Amniotic epithelial cell (primary cell): ENCODE results near the gene FAM20C.
"Not testable (repeated sequence)": the region's sequence is repeated elsewhere in the genome, so short reads cannot be mapped to it uniquely, and the experiment has no call there.

Source experiments
- DNase-seq: peaks from one replicate; pipeline ENCODE4 v3.0.0-alpha.2; 2010; ENCODE audit warnings: low read depth

Gene FAM20C

DNA sequence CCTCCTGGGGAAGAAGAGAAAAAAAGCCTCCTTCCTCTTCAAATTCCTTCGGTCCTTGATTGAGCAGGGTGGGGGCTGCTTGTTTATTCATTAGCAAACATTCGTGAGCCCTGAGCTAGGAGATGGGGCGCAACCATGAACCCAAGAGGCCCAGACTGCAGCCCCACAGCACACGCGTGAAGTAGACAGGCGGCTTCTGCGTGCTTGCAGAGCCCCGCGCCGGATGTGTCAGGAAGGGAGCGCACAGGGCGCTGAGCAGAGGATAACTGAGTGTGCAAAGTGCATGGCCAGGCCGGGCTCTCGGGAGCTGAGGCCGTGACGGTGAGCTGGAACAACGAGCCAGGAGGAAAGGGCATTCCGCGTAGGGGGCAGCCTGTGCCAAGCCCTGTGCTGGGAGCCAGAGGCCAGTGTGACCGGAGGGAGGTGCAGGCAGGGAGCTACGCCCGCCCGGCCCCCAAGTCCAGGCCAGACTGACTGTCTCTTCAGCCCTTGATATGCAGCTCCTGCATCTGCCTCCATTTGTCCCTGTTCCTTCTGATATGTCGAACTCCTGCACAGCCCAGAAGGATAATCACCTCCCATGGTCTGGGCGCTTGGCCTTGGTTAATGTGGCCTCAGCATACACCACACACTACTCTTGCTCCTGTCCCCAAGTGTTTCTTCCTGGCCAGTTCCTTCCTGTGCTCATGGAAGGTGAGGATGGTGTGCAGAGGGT is 102.2 kb downstream of the FAM20C start:
- DNase-seq: no peak

DNA sequence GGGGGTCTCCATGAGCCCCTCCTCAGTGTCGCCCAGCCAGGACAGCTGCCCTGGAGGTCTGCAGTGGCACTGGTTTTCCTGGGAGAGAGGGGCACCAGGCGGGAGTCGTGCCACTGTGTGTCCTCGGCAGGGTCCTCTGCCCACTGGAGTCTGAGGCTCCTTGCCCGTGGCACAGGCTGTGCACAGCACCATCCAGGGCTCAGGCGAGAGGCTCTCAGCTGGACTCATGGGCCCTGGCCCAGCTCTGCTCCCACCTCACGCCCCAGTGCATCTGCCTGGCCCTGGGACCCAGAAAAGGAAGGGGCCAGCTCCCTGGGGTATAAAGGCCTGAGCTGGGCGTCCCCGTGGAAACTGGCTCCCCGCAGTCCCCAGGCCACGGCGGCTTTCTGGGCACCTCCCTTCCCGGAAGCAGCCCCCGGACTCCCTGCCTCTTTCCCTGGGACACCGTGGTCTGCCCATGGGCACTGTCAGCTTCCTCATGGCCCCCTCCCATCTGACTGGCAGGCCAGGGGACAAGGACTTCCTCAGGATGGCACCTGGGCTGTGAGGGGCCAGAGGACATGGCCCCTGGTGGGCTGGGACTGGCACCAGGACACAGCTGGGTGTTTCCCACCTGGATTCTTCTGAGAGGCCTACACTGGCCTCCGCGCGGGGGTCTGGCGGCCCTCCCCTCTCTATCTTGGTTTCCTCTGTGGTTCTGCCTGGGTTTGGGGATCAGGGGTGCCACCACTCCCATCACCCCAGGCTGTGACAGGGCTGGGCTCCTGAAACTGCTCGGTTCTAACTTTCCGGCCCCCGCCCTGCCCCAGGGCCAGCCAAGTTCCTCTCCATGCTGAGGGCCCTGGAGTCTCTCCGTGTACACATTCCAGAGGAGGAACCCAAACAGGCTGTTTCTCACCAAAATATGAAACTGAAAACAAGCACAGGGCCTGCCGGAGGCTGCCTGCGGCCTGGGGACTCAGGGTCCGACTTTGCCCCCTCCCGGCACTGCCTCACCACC is 103.1 kb downstream of the FAM20C start:
- DNase-seq: no peak

DNA sequence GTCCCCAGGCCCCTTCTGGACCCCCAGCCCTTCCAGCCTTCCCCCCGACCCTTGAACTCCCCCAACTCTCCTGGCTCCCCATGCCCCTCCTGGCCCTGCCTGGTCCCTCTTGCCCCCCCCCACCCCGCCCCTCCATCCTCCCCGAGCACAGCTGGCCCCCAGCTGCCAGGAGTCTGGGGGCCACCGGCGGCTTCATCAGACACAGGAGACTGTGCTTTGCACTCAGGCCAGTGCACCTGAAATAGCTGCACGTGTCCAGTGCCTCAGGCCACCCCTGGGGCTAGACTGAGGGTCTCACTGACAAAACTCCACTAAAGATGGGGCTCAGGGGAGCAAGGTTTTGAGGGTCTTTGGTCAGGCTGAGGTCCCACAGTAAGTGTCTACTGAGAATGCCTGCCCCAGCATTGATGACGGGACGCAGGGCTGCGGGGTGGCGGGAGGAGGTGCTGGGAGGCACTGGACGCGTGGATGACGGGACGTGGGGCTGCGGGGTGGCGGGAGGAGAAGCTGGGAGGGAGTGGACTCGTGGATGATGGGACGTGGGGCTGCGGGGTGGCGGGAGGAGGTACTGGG is 104.1 kb downstream of the FAM20C start:
- DNase-seq: no peak

DNA sequence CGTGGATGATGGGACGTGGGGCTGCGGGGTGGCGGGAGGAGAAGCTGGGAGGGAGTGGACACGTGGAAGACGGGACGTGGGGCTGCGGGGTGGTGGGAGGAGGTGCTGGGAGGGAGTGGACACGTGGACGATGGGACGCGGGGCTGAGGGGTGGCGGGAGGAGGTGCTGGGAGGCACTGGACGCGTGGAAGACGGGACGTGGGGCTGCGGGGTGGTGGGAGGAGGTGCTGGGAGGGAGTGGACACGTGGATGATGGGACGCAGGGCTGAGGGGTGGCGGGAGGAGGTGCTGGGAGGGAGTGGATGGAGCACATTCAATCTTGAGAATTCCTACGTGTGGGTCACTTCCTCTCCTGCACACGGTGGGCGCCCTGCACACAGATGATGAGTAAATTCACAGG is 104.8 kb downstream of the FAM20C start:
- DNase-seq: not testable (repeated sequence)

DNA sequence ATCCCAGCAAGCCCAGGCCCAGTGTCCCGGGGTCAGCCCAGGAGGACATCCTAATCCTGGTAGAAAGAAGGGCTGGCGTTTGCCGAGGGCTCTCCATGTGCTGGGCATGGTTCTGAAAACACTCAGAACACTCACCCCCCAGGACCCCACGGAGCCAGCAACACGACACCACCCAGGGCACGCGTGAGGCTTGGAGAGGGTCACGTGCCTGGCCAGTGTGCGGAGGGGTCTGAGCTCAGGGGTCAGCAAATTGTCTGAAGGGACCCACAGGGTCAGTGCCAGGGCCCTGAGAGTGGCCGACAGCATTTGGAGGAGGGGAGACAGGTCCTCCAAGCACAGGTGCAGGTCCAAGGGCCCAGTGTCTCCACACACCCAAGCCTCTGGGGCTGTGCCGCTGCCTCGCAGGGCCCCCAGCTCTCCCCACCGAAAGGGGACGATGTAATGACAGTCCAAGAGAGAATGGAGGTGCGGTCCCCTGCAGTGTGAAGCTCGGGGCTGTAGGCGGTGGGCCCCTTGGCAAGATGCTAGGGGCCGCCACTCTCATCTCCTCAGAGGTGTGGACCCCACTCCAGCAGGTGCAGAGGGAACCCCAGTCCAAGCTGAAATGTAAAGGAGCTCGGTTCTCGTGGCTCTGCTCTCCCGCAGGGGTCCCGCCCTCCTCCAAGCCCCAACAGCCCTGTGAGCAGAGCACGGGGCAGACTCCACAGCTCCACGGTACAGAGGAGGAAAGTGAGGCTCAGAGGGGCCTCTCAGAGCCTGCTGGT is 105.4 kb downstream of the FAM20C start:
- DNase-seq: no peak

DNA sequence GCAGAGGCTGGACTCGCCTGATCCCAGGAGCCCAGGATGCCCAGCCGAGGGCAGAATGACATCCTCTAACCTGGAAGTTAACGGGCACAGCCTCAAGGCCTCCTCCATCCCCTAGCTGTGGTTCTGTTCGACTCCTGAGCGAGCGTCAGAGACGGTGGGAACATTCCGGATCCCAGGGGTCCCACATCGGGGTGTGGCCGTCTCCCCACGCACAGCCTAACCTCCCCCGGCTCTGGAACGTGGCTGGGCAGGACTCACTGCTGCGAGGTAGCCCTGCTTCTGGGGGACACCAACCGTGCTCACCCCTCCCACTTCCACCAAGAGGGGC is 106.0 kb downstream of the FAM20C start:
- no peak for DNase-seq

DNA sequence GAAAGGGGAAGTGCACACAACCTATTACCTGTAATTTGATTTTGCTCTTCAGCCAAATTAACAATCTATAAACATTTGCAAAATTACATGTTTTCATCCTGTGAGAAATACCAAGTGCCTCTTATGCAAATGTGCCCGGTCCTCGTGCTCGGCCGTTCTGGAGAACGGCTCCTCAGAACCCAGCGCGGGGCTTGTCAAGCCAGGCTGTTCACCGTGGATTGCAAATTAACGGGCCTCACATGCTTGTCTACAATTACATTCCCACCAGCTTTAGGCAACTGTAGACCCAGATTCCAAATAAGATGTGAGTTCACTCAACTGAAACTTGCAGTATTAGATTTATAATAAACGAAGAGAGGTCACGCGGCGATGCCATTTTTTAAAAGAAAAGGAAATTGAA is 106.4 kb downstream of the FAM20C start:
- no peak for DNase-seq

DNA sequence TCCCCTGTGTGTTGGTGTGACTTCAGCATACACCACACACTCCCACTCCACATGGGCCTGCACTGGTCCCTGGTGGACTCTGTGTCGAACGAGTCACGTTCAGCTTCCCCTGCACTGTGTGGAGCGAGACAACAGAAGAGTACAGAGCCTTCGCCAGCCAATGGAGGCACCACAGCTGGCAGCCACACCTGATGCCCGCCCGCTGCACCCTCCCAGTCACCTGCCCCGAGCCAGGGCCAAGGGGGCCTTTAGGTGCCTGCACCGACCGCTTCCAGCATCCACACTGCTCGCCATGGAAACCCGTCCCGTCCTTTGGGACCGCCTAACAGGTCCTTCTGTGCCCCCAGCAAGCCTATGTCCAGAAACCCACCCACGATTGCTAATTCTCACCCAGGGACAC is 106.8 kb downstream of the FAM20C start:
- DNase-seq: no peak

DNA sequence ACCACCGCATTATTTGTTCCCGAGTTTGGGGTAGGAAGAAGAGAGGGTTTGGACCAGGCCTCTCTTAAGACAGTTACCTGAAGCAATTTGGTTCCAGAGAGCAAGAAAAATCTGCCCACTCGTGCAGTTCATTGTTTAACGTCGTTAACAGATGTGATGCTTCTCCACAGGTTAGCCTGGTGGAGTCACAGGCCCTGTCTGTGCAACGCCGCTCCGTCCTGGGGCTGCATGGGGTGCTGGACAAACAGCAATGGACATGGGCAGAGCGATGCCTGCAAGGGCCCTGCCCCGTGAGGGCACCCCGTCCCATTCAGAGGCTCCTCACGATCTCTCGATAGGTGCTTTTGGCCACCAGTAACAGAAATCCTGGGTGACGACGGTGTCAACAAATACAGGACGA is 107.3 kb downstream of the FAM20C start:
- DNase-seq: no peak

DNA sequence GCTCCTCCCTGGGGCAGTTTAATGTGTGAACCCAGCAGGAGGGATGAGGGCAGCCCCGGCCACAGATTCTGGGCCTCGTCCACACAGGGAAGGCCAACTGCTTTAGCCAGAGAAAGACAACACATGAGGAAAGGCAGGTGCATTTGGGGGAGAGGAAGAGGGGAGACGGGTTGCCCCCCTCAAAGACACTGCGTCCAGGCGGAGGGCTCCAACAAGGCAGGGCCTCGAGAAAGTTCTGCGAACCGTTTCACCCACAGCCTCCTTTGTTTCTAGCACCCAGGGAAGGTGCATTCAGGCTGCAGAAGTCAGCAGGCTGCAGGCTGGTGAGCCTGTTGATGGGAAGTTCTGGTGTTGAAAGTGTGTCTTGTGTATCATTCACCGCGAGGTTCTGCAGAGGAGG is 107.7 kb downstream of the FAM20C start:
- no peak for DNase-seq

DNA sequence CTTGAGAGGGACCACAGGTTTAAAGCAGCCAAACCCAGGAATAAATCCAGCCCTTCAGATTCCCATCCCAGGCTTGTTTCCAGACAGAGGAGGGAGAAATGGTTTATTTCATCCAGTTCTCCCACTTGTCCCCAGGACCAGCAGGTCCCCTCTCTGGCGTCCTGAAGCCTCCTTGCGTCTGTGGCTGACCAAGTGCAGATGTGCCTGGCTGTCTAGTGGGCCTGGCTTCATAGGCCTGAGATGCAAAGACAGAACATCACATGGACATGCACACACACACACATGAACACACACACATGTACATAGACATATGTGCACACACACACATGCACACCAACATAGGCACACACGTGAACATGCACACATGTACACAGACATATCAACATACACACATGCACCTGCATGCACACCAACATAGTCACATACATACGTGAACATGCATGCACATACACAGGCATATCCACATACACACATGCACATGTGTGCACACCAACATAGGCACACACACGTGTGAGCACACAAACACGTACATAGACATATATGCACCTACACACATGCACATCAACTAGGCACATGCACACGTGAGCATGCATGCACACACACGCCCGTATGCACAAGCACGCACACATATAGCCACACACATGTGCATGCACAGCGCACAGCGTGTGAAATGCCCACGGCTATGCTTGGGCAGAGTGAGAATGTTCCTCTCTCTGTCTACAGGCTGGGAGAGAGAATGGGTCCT is 108.3 kb downstream of the FAM20C start:
- no peak for DNase-seq

DNA sequence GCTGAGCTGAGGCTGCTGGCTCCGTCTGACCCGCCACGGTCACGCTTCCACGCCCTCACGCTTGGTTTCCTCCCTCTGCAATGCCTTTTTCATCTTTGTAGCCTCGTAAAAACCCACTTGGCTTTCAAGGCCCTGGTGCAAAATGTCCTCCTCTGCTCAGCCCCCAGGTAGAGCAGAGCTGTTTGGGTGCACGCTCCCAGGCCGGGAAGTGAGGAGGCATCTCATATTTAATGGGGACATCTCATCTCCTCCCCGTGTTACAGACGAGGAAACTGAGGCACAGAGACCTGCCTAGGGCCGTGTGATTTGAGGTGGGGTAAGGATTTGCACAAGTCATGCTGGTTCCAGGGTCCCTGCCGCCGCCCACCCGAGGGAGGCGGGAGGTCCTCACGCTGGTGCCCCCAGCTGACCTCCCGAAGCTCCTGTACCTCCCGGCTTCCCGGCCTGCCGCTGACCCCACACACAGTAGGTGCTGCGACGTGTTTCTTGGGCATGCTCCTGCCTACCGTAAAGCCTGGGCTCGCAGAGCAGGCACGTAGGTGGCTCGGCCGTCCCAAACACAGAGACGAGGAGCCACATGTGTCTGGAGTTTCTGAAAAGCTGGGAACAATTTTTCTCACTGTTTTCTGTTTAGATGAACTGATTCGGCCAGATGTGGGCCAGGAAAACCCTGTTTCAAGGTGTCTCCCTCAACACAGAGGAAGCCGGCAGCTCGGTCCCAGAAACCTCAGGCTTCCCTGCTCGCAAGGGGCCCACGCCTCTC is 109.1 kb downstream of the FAM20C start:
- DNase-seq: no peak

DNA sequence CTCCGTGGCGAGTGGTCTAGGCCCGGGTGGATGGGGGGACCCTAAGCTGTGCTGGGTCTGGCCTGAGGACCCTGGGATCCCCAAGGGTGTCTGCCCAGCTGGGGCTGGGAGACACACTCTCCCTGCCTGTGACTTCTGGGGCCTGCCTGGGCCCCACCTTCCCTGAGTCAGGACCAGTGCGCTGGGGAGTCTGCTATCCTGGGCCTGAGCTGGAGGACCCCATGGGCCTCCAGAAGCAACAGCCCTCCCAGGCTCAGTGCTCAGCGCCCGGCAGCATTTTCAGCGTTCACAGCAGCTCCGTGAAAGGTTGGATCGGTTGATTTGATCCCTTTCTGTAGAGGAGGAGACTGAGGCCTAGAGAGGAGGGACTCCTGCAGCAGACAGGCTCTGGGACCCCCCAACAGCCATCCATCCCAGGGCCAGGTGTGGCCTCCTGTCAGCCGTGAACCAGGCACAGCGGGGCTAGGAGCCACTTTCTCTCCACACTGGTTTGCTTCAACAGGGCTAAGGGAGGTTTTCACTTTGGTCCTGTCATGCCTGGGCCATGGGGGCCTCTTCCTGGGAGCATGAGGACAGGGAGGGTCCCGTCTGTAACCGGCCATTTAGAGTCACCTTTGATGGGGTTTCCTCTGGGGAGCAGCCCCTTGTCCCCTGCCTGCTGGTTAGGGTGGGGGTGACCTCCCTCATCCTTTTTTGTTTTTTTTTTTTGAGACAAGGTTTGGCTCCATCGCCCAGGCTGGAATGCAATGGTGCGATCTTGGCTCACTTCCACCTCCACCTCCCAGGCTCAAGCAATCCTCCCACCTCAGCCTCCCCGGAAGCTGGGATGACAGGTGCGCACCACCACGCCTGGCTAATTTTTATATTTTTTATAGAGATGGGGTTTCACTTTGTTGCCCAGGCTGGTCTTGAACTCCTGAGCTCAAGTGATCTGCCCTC is 110.0 kb downstream of the FAM20C start:
- no peak for DNase-seq

DNA sequence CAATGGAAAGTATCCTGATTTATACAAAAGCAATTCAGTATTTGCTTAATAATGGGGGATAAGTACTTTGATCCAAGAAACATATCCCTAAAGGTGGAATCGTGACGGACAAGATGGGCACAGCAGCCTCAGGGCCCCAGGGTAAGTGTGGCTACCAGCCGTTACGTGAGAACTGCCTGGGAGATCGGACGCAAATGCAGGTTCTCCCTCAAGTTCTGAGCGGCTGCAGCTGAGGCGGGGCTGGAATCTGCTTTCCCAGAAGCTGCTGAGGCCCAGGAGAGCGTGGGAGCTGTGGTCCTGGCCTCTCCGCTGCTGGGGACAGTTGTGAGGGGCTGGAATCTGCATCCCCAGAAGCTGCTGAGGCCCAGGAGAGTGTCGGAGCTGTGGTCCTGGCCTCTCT is 111.1 kb downstream of the FAM20C start:
- no peak for DNase-seq

DNA sequence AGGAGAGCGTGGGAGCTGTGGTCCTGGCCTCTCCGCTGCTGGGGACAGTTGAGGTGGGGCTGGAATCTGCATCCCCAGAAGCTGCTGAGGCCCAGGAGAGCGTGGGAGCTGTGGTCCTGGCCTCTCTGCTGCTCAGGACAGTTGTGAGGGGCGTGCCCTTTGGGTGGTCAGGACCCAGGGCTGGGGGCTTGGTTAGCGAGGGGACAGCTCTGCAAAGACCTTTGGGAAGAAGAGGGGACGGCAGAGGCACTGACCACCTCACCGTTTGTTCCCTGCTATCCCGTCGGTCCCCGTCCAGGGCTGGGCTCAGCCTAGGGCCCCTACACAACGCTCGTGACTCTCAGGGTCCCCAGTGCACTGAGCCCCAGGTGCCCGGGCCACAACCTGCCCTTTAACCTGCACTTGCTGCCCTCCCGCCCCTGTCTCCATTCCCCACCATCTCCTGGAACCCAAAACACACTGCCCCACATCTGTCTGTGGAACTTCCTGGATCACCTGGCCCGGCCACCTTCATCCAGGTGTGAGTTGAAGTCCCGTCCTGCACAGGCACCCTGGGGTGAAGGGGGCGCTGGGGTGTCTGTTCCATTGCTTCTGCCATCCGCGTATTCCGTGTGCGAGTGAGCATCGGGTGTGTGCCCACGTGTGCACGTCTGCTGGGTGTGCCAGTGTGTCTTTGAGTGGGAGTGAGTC is 111.7 kb downstream of the FAM20C start:
- DNase-seq: no peak

DNA sequence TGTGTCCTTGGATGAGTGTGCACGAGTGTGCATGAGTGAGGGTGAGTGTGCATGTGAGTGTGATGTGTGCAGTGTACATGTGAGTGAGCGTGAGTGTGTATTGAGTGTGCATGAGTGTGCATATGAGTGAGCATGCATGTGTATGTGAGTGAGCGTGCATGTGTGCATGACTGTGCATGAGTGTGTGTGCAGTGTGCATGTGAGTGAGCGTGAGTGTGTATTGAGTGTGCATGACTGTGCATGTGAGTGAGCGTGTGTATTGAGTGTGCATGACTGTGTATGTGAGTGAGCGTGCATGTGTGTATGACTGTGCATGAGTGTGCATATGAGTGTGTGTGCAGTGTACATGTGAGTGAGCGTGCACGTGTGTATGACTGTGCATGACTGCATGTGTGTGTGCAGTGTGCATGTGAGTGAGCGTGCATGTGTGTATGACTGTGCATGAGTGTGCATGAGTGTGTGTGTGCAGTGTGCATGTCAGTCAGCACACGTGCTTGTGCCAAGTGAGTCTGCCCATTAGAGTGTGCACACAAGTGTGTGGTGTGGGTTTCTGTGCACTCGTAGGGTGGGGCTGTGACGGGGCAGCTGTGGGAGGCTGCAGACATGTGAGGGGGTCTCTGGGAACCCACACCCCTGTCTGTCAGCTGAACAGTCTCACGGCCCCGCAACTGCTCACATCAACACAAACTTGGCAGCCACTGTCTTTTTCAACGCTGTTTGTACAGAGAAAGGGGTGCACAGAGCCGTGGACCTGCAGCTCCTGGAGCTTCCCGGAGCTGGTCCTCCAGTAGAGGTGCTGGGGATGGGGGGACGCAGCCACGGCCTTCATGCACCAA is 112.4 kb downstream of the FAM20C start:
- DNase-seq: no peak

DNA sequence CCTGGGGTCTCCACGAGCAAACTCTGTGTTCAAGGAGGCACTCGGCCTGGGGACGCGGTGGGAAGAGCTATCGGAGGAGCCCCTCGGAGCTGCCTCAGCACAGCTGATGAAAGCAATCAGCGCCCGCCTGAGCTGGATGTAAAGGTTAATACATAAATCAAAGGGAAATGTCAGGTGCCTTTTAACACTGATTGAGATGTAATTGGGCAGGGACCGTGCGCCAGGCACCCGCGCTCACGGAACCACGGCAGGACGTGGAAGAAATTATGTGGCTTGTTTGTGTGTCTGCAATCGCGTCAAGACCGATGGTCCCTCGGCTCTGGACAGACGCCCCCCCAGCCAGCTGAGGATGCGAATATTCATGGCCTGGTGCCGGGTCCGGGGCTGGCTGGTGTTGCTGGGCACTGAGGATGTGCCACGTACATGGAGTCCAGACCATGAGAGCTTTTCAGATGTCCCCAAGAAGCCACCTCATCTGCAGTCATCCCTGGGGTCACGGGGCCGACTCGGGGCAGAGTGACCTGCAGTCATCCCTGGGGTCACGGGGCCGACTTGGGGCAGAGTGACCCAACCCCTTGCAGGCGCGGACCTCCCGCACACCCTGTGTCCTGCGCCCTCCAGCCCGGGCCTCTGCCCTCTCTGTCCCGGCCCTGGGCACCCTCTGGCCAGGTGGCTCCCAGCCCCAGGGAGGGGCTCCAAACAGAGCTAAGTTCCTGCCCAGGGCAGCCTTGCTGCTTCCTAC is 113.2 kb downstream of the FAM20C start:
- DNase-seq: no peak
